ENCODE measurements around the gene IGFL2.

IGFL2 gene

GRCh38 chr19:46125447-46125846 lies 22.6 kb upstream of the IGFL2 start:
- no peak for TF ChIP-seq CTCF (conservative IDR thresholded peaks at IDR 0.05; ENCODE audit: low read depth)
- ChIA-PET POLR2A (ENCODE audit: low non-redundant PET) (no interaction called here), CTCF (interaction anchor here (1.0 kb wide), 2 partner anchors 11 to 134 kb away, joined by 4 to 6 read pairs; no protein-coding TSS in a partner anchor)
- no peak for DNase-seq (ENCODE audit: low spot score)
- no peak overlapping the region for H3K27ac ChIP-seq

- CTCF ChIA-PET: no interaction called here
Measured at GRCh38 chr19:46126086-46126580, 21.9 kb upstream of the IGFL2 start.

GRCh38 chr19:46131485-46132143 lies 16.4 kb upstream of the IGFL2 start:
- CTCF ChIA-PET: interaction anchor here (0.7 kb wide), 1 partner anchor 37 kb away, joined by 3 read pairs; no protein-coding TSS in a partner anchor
- no peak overlapping the region for H3K27ac ChIP-seq
- no peak for DNase-seq (ENCODE audit: low spot score)
- TF ChIP-seq CTCF (conservative IDR thresholded peaks at IDR 0.05; ENCODE audit: low read depth): no peak
- POLR2A ChIA-PET (ENCODE audit: low non-redundant PET): no interaction called here

More at GRCh38 chr19:46126086-46126580, 21.9 kb upstream of the IGFL2 start:
- POLR2A ChIA-PET (ENCODE audit: low non-redundant PET): no interaction called here
- no peak for TF ChIP-seq CTCF (conservative IDR thresholded peaks at IDR 0.05; ENCODE audit: low read depth)
- no peak for DNase-seq (ENCODE audit: low spot score)
- H3K27ac ChIP-seq: no peak overlapping the region

- DNase-seq (ENCODE audit: low spot score): no peak
- ChIA-PET CTCF (no interaction called here), POLR2A (ENCODE audit: low non-redundant PET) (no interaction called here)
- H3K27ac ChIP-seq: peak overlapping the region; percentile 73
- no peak for TF ChIP-seq CTCF (conservative IDR thresholded peaks at IDR 0.05; ENCODE audit: low read depth)
Measured at GRCh38 chr19:46132508-46133100, 15.4 kb upstream of the IGFL2 start.

- H3K27ac ChIP-seq: peak overlapping the region; percentile 73
- ChIA-PET CTCF (no interaction called here), POLR2A (ENCODE audit: low non-redundant PET) (no interaction called here)
- TF ChIP-seq CTCF (conservative IDR thresholded peaks at IDR 0.05; ENCODE audit: low read depth): no peak
- peak; percentile 47 for DNase-seq (ENCODE audit: low spot score)
Measured at GRCh38 chr19:46133101-46133627, 14.9 kb upstream of the IGFL2 start.

GRCh38 chr19:46133777-46134241 lies 14.2 kb upstream of the IGFL2 start:
- no peak for DNase-seq (ENCODE audit: low spot score)
- TF ChIP-seq CTCF (conservative IDR thresholded peaks at IDR 0.05; ENCODE audit: low read depth): no peak
- H3K27ac ChIP-seq: no peak overlapping the region
- ChIA-PET POLR2A (ENCODE audit: low non-redundant PET) (no interaction called here), CTCF (no interaction called here)

Data from RWPE1 (cell line).